ENCODE measurements around the gene NEB. TPM values are rescaled to one million over a fixed set of nuclear protein-coding genes. Genes with fewer than 3 reads are reported as not detected.
A peak's percentile ranks its signal among the peaks of the same experiment; 100 is the strongest.
"Not testable (repeated sequence)": the region's sequence is repeated elsewhere in the genome, so short reads cannot be mapped to it uniquely, and the experiment has no call there.

Gene NEB
- total RNA-seq, 4 donors from 2014 or later, result 0.07 to 0.47 (median 0.21) TPM

- Histone ChIP-seq H3K27me3 (no peaks in the 10 kb centered on the region), H3K36me3 (no peaks in the 10 kb centered on the region), H3K27ac (no peak overlapping the region), H3K9me3 (no peaks in the 10 kb centered on the region), H3K4me1 (peaks cover 0 to 9% (median 0%) of the 10 kb centered on the region in 3 donors), H3K4me3 (no peak overlapping the region)
- ATAC-seq, result no peak
- no peak for TF ChIP-seq CTCF (IDR thresholded peaks at IDR 0.05)
- no peak for TF ChIP-seq POLR2A (IDR thresholded peaks at IDR 0.05)
- TF ChIP-seq EP300 (IDR thresholded peaks at IDR 0.05), result no peak
- TF ChIP-seq POLR2AphosphoS5 (IDR thresholded peaks at IDR 0.05), result no peak
- WGBS, 2 donors (ENCODE audit: low coverage in 1 of 2), result 92 to 93% methylated on average over 8 of the region's 8 CpGs
Observed at GRCh38 chr2:151562398-151562797, 171.9 kb downstream of the NEB start.

DNA sequence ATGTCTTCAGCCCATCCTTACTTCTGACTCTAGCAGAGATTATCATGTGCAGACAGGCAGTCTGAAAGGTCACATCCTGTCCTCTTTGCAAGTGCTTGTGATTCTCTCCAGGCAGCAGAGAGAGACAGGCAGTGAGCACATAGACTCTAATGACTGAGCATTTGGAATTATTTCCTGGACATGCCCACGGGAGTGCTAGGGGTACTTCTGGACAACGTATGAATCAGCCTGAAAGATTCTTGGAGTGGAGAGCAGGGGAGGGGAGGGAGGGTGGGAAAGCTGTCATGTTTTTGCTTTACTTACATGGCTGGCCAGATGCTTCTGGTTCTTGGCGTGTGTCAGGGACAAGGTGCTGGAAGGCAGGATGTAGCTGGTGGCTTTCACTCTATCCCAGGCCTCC, 174.0 kb downstream of the NEB start:
- TF ChIP-seq POLR2A (IDR thresholded peaks at IDR 0.05) (no peak), POLR2AphosphoS5 (IDR thresholded peaks at IDR 0.05) (peak; percentile 90), EP300 (IDR thresholded peaks at IDR 0.05) (peak; percentile 40), CTCF (IDR thresholded peaks at IDR 0.05) (no peak)
- Histone ChIP-seq H3K27ac (peak overlapping the region in 2 of 4 donors; percentile 16 to 55), H3K9me3 (no peaks in the 10 kb centered on the region), H3K27me3 (no peaks in the 10 kb centered on the region), H3K4me3 (no peak overlapping the region), H3K4me1 (peaks cover 0 to 9% (median 0%) of the 10 kb centered on the region in 3 donors), H3K36me3 (no peaks in the 10 kb centered on the region)
- peak; percentile 88 for ATAC-seq
- WGBS, 2 donors (ENCODE audit: low coverage in 1 of 2), result 6% methylated on average over 3 of the region's 3 CpGs; no CpG with 5 or more reads in 1 of the 2 donors

- not testable (repeated sequence) for H3K27me3 ChIP-seq, H3K4me3 ChIP-seq, H3K4me1 ChIP-seq, H3K36me3 ChIP-seq, H3K9me3 ChIP-seq, ATAC-seq
- peak overlapping the region in 3 of 4 donors; percentile 2 to 55 (median 16) for H3K27ac ChIP-seq
- WGBS, 2 donors (ENCODE audit: low coverage in 1 of 2), result 66 to 86% methylated on average over 2 of the region's 2 CpGs
Observed at GRCh38 chr2:151559431-151559830, 174.8 kb downstream of the NEB start.

DNA sequence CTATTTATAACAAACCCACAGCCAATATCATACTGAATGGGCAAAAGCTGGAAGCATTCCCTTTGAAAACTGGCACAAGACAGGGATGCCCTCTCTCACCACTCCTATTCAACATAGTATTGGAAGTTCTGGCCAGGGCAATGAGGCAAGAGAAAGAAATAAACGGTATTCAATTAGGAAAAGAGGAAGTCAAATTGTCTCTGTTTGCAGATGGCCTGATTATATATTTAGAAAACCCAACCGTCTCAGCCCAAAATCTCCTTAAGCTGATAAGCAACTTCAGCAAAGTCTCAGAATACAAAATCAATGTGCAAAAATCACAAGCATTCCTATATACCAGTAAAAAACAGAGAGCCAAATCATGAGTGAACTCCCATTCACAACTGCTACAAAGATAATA, 176.4 kb downstream of the NEB start:
- H3K4me3 ChIP-seq, ATAC-seq, H3K4me1 ChIP-seq, H3K27me3 ChIP-seq, H3K27ac ChIP-seq, H3K9me3 ChIP-seq, H3K36me3 ChIP-seq: not testable (repeated sequence)
- 72 to 77% methylated on average over 2 of the region's 2 CpGs for WGBS, 2 donors (ENCODE audit: low coverage in 1 of 2)

GRCh38 chr2:151556121-151556520, 178.2 kb downstream of the NEB start:
- no peak overlapping the region for H3K27ac ChIP-seq
- H3K4me1 ChIP-seq, result peaks cover 0 to 9% (median 0%) of the 10 kb centered on the region in 3 donors
- no peaks in the 10 kb centered on the region for H3K27me3 ChIP-seq
- H3K4me3 ChIP-seq, result no peak overlapping the region
- H3K36me3 ChIP-seq, result no peaks in the 10 kb centered on the region
- no peak for ATAC-seq
- no peaks in the 10 kb centered on the region for H3K9me3 ChIP-seq
- TF ChIP-seq CTCF (IDR thresholded peaks at IDR 0.05), result no peak
- TF ChIP-seq POLR2AphosphoS5 (IDR thresholded peaks at IDR 0.05), result no peak
- no peak for TF ChIP-seq POLR2A (IDR thresholded peaks at IDR 0.05)
- TF ChIP-seq EP300 (IDR thresholded peaks at IDR 0.05), result no peak

DNA sequence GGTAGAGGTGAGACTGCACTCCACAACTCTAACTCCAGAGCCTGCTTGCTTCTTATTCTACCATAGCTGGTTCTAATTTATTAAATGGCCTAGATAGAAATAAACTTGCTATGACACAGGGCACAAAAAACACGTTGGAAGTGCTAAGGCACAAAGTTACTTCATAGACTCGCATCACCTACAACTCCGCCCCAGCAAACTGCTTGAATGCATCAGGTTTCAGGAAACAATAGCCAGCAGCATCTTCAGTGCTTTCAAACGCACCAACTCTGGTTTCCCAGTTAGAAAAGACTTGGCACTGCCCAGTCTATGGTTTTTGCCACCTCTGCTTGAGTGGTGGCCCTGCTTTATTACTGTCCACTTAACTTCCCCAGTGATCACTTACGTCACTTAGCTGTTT, 182.0 kb downstream of the NEB start:
- Histone ChIP-seq H3K27me3 (no peaks in the 10 kb centered on the region), H3K4me3 (no peak overlapping the region), H3K4me1 (no peaks in the 10 kb centered on the region), H3K27ac (no peak overlapping the region), H3K9me3 (no peaks in the 10 kb centered on the region), H3K36me3 (no peaks in the 10 kb centered on the region)
- no peak for TF ChIP-seq POLR2A (IDR thresholded peaks at IDR 0.05)
- no peak for TF ChIP-seq CTCF (IDR thresholded peaks at IDR 0.05)
- no peak for TF ChIP-seq POLR2AphosphoS5 (IDR thresholded peaks at IDR 0.05)
- TF ChIP-seq EP300 (IDR thresholded peaks at IDR 0.05), result no peak
- ATAC-seq, result no peak
- 83 to 89% methylated on average over 3 to 5 of the region's 5 CpGs for WGBS, 2 donors (ENCODE audit: low coverage in 1 of 2)

Measured in gastroesophageal sphincter (tissue), 4 donors.